Central memory CD4-positive, alpha-beta T cell (primary cell): ENCODE data around the gene AKAP9.
"Not testable (repeated sequence)": the region's sequence is repeated elsewhere in the genome, so short reads cannot be mapped to it uniquely, and the experiment has no call there.

ENCODE experiments used
- DNase-seq: peaks from one replicate; pipeline ENCODE4 v3.0.0; 2022

AKAP9 gene

DNA sequence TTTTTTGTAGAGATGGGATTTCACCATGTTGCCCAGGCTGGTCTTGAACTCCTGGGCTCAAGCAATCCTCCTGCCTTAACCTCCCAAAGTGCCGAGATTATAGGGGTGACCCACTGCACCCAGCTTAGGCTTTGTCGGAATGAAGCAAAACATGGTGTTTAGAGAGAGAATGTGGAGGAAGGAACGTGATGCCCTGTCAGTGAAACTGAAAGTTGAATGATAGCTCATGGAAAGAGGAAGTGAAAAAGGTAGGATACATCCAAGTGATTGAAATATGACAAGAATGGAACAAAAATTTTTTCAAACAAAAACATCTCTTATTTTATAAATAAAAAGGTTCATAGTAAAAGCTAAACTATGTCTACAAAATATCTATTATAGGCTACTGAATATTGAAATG is 5.9 kb downstream of the AKAP9 start:
- no peak for DNase-seq

DNA sequence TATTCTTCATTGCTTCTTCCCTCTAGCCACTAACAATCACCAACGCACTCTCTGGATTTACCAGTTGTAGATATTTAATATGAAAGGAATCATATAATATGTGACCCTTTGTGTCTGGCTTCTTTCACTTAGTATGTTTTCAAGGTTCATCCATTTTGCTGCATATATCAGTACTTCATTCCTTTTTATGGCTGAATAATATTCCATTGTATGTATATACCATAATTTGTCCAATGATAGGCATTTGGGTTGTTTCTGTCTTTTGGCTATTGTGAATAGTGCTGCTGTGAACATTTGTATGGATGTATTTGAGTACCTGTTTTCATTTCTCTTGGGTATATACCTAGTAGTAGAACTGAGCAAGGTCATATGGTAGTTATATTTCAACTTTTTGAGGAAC is 7.3 kb downstream of the AKAP9 start:
- DNase-seq: no peak

DNA sequence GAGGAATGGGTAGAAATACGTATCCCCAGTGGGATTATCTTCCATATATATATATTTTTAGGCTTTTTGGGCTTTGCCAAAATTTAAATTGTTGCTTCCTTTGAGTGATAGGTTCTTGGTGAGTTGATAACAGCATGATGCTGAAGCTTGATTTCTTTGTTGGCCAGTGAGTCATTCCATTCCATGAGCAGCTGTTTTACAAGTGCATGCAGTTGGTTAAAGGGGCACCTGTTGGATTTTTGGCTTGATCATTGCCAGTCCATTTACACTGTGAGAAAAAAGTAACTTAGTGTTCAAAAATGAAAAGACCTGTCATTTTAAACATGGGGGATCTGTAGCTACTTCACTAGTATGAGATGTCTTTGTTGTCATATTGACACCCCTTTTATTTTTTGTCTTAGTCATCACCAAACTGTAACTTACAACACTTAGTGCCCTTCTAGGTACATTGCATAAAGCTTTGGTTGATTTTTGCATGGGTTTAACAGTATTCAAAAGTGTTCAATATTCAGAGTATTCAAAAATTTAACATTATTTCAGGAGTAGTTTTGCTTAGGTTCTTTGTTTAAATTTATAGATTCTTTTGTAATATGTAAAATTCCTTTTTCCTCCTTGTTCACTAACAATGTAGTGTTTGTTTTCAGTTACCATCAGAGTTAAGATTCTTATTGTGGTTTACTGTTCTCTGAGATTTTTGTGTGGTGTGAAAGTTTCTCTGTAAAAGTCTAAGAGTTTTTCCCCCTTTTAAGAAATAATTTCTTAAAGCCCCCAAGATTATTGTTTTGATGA is 8.8 kb downstream of the AKAP9 start:
- DNase-seq: no peak

- DNase-seq: no peak
These were observed 13.0 kb downstream of the AKAP9 start for GRCh38 chr7:91953618-91954017.

- DNase-seq: not testable (repeated sequence)
These were observed 15.8 kb downstream of the AKAP9 start for GRCh38 chr7:91956464-91956863.

GRCh38 chr7:91957232-91957631 is 16.6 kb downstream of the AKAP9 start:
- DNase-seq: no peak

GRCh38 chr7:91957823-91958222 is 17.2 kb downstream of the AKAP9 start:
- no peak for DNase-seq

DNA sequence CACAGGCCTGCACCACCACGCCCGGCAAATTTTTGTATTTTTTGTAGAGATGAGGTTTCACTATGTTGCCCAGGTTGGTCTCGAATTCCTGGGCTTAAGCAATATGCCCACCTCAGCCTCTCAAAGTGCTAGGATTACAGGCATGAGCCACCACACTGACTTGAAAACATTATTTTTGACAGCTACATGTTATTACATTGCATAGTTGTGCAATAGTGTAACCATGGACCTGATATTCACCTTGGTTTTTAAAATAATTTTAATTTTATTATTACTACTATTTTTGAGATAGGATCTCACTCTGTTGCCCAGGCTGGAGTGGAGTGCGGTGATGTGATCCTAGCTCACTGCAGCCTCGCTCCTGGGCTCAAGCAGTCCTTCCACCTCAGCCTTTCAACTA is 18.4 kb downstream of the AKAP9 start:
- DNase-seq: no peak

GRCh38 chr7:91961816-91962215 is 21.2 kb downstream of the AKAP9 start:
- DNase-seq: no peak

- DNase-seq: no peak
These were observed 21.8 kb downstream of the AKAP9 start for GRCh38 chr7:91962419-91962818.

DNA sequence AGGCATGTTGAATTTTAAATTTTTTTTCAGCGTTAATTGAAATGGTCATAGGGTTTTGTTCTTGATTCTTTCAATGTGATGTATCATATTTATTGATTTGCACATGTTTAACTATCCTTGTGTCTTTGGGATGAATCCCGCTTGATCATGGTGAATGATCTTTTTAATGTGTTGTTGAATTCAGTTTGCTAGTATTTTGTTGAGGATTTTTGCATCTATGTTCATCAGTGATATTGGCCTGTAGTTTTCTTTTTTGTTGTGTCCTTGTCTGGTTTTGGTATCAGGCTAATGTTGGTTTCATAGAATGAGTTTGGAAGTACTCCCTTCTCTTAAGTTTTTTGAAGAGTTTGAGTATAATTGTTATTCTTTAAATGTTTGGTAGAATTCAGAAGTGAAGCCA is 26.9 kb downstream of the AKAP9 start:
- DNase-seq: not testable (repeated sequence)

DNA sequence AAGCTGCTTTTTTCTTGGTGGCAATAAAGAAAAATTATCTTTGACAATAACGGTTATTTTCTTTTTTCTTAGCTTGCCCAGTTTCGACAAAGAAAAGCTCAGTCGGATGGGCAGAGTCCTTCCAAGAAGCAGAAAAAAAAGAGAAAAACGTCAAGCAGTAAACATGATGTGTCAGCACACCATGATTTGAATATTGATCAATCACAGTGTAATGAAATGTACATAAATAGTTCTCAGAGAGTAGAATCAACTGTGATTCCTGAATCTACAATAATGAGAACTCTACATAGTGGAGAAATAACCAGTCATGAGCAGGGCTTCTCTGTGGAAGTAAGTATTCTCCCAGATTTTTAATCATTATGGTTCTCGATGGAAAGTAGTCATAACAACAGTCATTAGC is 33.0 kb downstream of the AKAP9 start:
- no peak for DNase-seq

DNA sequence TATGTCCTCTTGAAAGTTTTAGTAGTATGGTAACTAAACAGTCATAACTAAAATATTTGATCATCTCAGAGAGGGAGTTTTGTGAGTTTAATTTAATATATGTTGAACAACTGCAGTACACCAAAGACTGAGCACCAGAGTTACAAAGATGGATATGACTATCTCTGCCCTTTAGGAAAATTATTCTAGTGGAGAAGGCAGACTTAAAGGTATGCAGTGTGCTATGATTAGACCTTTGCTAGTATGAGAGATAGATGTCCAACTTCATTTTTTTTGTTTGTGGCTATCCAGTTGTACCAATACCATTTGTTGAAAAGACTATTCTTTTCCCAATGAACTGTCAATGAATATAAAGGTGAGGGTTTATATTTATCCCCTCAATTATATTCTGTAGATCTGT is 33.4 kb downstream of the AKAP9 start:
- no peak for DNase-seq

GRCh38 chr7:91976743-91977142 is 36.1 kb downstream of the AKAP9 start:
- no peak for DNase-seq

GRCh38 chr7:91979590-91979989 is 38.9 kb downstream of the AKAP9 start:
- DNase-seq: no peak

DNA sequence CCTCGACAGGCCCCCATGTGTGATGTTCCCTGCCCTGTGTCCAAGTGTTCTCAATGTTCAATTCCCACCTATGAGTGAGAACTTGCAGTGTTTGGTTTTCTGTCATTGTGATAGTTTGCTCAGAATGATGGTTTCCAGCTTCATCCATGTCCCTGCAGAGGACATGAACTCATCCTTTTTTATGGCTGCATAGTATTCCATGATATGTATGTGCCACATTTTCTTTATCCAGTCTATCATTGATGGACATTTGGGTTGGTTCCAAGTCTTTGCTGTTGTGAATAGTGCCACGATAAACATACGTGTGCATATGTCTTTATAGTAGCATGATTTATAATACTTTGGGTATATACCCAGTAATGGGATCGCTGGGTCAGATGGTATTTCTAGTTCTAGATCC is 41.7 kb downstream of the AKAP9 start:
- DNase-seq: not testable (repeated sequence)

DNA sequence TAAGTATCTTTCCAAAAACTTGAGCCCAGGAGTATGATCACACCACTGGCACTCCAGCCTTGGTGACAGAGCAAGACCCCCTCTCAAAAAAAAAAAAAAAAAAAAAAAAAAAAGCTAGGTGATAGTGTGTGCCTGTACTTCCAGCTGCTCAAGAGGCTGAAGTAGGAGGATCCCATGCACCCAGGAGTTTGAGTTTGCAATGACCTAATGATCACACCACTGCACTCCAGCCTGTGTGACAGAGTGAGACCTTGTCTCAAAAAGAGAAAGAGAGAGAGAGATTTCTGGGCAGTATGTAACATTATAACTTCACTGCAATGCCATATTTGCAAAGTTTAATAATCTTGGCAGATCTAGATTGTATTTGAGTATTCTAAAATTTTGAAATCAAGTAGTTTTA is 47.6 kb downstream of the AKAP9 start:
- DNase-seq: no peak

GRCh38 chr7:91993976-91994375 is 53.3 kb downstream of the AKAP9 start:
- no peak for DNase-seq

DNA sequence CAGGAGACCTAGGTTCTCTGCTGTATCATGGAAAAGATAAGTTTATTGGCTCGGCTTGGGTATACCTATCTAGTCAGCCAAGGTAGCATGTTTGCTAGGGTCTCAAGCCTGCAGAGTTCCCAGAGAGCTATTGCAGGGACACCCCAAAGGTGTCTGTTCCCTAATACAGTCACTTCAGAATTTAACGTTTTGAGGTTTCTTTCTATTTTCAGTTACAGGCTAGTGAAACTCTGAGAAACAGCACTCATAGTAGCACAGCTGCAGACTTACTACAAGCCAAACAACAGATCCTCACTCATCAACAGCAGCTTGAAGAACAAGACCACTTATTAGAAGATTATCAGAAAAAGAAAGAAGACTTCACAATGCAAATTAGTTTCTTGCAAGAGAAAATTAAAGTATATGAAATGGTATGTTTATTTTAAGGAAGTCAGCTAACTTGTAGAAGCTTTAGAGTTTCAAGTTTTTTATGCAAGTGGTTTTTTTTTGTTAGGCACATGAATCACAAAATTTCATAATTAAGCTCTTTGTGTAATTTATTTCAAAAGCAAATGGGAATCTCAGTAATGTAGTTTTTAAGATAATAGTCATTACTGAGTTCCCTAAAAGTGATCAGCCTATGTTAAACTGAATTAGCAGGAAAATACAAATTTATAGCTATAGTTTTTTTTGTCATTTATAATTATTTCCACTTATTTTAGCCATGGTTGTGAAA is 54.9 kb downstream of the AKAP9 start:
- no peak for DNase-seq

GRCh38 chr7:91999631-92000565 is 59.2 kb downstream of the AKAP9 start:
- no peak for DNase-seq

DNA sequence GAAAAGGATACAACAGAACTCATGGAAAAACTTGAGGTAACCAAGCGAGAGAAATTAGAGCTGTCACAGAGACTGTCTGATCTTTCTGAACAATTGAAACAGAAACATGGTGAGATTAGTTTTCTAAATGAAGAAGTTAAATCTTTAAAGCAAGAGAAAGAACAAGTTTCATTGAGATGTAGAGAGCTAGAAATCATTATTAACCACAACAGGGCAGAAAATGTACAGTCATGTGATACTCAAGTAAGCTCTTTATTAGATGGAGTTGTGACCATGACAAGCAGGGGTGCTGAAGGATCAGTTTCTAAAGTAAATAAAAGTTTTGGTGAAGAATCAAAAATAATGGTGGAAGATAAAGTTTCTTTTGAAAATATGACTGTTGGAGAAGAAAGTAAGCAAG is 62.1 kb downstream of the AKAP9 start:
- no peak for DNase-seq

GRCh38 chr7:92006046-92006445 is 65.4 kb downstream of the AKAP9 start:
- no peak for DNase-seq

DNA sequence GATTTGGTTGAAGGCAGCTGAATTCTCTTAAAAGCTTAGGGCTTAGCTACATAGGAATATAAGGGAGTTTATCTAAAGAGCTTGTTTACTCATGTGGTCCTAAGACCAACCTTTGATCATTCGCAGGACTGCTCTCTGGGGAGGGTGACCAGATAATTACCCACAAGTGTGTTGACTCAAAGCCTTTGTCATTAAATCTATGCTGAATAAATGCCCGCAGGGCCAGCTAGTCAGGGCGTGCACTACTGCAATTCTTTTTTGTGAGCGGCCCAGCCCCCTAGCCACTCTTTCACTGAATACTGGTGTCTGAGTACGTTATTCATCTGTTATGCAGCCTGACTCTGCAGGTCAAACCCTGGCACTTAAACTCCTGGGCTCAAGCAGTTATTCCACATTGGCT is 69.6 kb downstream of the AKAP9 start:
- DNase-seq: no peak
